VCaP (cell line): ENCODE data around the gene METTL18.
A peak's percentile ranks its signal among the peaks of the same experiment; 100 is the strongest.
"Not testable (repeated sequence)": the region's sequence is repeated elsewhere in the genome, so short reads cannot be mapped to it uniquely, and the experiment has no call there.

ENCODE experiments used
- H3K27ac ChIP-seq: fragments of 450-650 bp; 2 replicates; pipeline ENCODE4 v1.5.1; 2017
- TF ChIP-seq, protein P1 (sequence below): fragments of 450-650 bp; conservative IDR thresholded peaks from 2 replicates; pipeline ENCODE4 v1.5.1; 2017; ENCODE audit warnings: mild to moderate bottlenecking, moderate library complexity

Gene METTL18

DNA sequence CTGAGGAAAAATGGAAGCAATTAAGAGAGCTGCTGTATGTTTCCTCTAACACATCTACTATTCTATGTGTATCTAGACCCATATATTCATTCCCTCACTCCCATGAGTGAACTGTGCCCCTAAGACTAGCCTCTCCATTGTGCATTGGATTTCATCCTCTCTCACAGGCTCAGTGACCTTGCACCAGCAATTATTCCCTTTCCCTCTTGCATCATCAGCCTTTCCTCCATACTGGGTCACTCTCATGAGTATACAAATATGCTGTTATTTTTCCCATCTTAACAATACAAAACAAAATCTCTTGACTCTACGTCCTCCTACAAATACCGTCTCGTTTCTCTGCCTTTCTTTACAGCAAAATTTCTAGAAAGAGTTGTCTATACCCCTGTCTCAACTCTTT, 29.4 kb upstream of the METTL18 start:
- H3K27ac ChIP-seq = no peak overlapping the region
- TF ChIP-seq, protein P1, sequence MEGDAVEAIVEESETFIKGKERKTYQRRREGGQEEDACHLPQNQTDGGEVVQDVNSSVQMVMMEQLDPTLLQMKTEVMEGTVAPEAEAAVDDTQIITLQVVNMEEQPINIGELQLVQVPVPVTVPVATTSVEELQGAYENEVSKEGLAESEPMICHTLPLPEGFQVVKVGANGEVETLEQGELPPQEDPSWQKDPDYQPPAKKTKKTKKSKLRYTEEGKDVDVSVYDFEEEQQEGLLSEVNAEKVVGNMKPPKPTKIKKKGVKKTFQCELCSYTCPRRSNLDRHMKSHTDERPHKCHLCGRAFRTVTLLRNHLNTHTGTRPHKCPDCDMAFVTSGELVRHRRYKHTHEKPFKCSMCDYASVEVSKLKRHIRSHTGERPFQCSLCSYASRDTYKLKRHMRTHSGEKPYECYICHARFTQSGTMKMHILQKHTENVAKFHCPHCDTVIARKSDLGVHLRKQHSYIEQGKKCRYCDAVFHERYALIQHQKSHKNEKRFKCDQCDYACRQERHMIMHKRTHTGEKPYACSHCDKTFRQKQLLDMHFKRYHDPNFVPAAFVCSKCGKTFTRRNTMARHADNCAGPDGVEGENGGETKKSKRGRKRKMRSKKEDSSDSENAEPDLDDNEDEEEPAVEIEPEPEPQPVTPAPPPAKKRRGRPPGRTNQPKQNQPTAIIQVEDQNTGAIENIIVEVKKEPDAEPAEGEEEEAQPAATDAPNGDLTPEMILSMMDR = no peak

DNA sequence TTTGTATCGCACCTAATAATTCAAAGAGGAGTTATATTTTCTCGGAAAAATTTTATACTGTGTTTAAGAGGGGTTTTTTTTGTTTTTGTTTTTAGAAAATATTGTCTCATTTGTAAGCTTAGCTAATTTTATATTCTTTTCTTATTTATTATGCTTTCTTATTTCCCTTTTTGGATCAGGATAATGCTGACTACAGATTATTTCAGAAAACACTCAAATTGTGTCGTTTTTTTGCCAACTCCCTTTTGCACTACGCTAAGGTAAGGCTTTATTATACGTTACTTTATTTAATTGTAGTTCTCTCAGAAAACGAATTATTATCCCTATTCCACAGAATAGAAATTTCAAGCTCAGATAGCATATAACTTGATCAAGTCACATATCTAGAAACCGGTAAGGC, 26.8 kb upstream of the METTL18 start:
- no peak overlapping the region for H3K27ac ChIP-seq
- TF ChIP-seq, protein P1 = no peak

DNA sequence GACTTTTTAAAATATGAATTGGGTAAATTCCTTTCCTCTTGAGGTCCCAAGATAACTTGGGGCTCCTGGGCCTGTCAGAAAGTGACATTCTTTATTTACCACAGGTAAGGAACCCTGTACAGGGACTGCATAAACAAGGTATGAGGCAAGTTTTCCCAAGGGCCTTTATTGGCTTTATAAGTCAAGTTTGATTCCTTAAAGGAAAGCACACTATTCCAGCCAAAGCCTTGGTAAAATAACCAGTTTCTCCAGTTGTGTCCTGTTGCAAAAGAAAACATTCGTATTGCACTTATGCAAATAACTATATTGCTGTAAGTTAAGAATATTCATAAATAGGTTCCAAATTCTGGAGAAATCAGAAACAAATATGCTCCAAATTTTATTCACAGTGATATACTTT, 21.9 kb upstream of the METTL18 start:
- H3K27ac ChIP-seq = 0 out of 2 replicates have a peak overlapping the region, but pooled peaks have one; percentile 21
- TF ChIP-seq, protein P1 = no peak

- TF ChIP-seq, protein P1 = no peak
- H3K27ac ChIP-seq = no peak overlapping the region
Measured at GRCh38 chr1:169814265-169814664, 19.6 kb upstream of the METTL18 start.

DNA sequence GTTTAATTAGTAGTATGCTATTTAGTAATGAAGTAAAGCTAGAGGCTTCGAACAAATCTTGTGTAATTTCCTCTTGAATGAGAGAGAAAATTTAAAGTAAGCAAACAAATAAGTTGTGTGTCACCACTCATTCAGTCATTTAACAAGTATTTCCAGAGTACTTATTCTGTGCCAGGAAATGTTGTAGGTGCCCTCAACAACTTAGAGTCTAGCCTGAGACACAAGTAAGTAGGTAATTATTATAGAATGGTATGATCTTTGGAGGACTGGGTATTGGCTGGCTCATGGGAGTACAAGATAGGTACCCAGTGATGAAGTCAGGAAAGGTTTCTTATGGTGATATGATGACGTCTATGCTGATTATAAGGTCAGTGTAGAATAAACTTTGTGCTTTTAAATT, 17.4 kb upstream of the METTL18 start:
- H3K27ac ChIP-seq = no peak overlapping the region
- TF ChIP-seq, protein P1 = no peak

DNA sequence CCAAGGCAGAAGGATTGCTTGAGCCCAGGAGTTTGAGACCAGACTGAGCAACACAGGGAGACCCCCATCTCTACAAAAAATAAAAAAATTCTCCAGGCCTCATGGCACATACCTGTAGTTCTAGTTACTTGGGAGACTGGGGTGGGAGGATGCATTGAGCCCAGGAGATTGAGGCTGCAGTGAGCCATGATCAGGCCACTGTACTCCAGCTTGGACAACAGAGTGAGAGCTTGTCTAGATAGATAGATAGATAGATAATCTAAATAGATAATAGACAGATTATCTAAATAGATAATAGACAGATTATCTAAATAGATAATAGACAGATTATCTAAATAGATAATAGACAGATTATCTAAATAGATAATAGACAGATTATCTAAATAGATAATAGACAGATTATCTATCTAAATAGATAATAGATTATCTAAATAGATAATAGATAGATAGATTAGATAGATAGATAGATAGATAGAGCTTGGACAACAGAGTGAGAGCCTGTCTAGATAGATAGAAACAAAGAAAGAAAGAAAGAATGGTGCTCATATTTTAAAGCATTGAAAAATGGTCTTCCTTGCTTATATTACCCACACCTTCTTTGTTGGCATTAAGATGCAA, 16.8 kb upstream of the METTL18 start:
- not testable (repeated sequence) for H3K27ac ChIP-seq

GRCh38 chr1:169809370-169810095, 14.8 kb upstream of the METTL18 start:
- no peak overlapping the region for H3K27ac ChIP-seq
- TF ChIP-seq, protein P1 = peak; percentile 72

DNA sequence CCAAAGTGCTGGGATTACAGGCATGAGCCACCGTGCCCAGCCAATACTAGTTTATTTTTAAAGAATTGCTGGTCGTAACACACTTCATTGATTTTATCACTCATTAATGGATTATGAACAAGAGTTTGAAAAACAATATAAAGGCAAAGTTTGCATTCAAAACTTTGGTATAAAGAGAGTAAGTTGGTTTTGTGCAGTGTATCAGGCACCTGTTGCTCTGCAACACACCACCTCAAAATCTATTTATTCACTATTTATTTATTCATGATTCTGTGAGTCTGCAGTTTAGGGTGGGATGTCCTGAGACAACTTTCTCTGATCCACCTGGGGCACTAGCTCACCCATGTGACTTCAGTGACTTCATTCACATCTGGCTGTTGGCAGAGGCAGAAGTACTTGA, 10.2 kb upstream of the METTL18 start:
- TF ChIP-seq, protein P1 = no peak
- H3K27ac ChIP-seq = no peak overlapping the region
